PC-3 (cell line): ENCODE measurements around the gene CD44.

Experiments used
- CTCF ChIP-seq: fragments of 300-600 bp; sonication (generic); conservative IDR thresholded peaks from 2 replicates; pipeline ENCODE4 v1.5.1; 2017; ENCODE audit warnings: antibody characterized with exemption, low read depth, mild to moderate bottlenecking, low read length
- EZH2 ChIP-seq: fragments of 300-600 bp; sonication (generic); IDR thresholded peaks from one replicate; pipeline ENCODE4 v1.6.1; 2017; ENCODE audit warnings: antibody characterized with exemption, mild to moderate bottlenecking, low read length; ENCODE audit not compliant: unreplicated experiment

GRCh38 chr11:35259529-35259928 is 120.6 kb downstream of the CD44 start:
- TF ChIP-seq CTCF = no peak
- no peak for TF ChIP-seq EZH2
